Lower leg skin (tissue), 4 donors: ENCODE measurements around the gene GPC1. TPM values are rescaled to one million over a fixed set of nuclear protein-coding genes. Genes with fewer than 3 reads are reported as not detected.
A peak's percentile ranks its signal among the peaks of the same experiment; 100 is the strongest.

Source experiments
- DNase-seq, 2 donors: peaks; one replicate each; pipeline ENCODE4 v3.0.0-alpha.2; 2019; ENCODE audit warnings: low spot score in 2 of 2
- H3K4me3 ChIP-seq: fragments of 200-600 bp; sonication (generic); 2 replicates; pipeline ENCODE4 v1.5.1; 2017; ENCODE audit warnings: mild to moderate bottlenecking, low read depth; ENCODE audit not compliant: poor library complexity, severe bottlenecking
- CTCF ChIP-seq, 3 donors: fragments of 450-650 bp; IDR thresholded peaks; one replicate each; pipeline ENCODE4 v1.5.1; 2016; ENCODE audit warnings: antibody characterized with exemption in 3 of 3, mild to moderate bottlenecking in 3 of 3, moderate library complexity in 2 of 3
- POLR2A ChIP-seq, 2 donors: fragments of 450-650 bp; IDR thresholded peaks; one replicate each; pipeline ENCODE4 v1.6.1; 2016 to 2017; ENCODE audit warnings: antibody characterized with exemption in 2 of 2, mild to moderate bottlenecking in 1 of 2, moderate library complexity in 1 of 2
- WGBS, 2 donors: methylation state at CpG; one replicate each; pipeline ENCODE4 v1.1.5; 2018; 5-methylcytosine and 5-hydroxymethylcytosine counted together
- intact Hi-C: fragments of 100-400 bp; cut with DNase I; formaldehyde crosslinking; loops from one replicate; pipeline ENCODE4 v1.15.0; 2023; ENCODE audit warnings: low total_unique reads
- total RNA-seq, 4 donors: library from RNA; depleted of rRNA; stranded (reverse); fragments of >200 nt; gene quantifications; one replicate each; pipeline ENCODE4 v1.1.0, GENCODE V29; 2016

GPC1 gene
- total RNA-seq, 4 donors from 2014 or later: 87.6 to 145 (median 114) TPM

GRCh38 chr2:240460253-240460711 lies 24.8 kb downstream of the GPC1 start:
- 91 to 94% methylated on average over 12 to 16 of the region's 16 CpGs for WGBS, 2 donors
- no peak overlapping the region for H3K4me3 ChIP-seq
- no peak for TF ChIP-seq POLR2A (IDR thresholded peaks at IDR 0.05)
- TF ChIP-seq CTCF (IDR thresholded peaks at IDR 0.05): no peak
- intact Hi-C loops: no loop called here
- DNase-seq: peak in 1 of 2 donors; percentile 85

GRCh38 chr2:240460781-240461431 lies 25.4 kb downstream of the GPC1 start:
- TF ChIP-seq CTCF (IDR thresholded peaks at IDR 0.05) (no peak), POLR2A (IDR thresholded peaks at IDR 0.05) (no peak)

DNA sequence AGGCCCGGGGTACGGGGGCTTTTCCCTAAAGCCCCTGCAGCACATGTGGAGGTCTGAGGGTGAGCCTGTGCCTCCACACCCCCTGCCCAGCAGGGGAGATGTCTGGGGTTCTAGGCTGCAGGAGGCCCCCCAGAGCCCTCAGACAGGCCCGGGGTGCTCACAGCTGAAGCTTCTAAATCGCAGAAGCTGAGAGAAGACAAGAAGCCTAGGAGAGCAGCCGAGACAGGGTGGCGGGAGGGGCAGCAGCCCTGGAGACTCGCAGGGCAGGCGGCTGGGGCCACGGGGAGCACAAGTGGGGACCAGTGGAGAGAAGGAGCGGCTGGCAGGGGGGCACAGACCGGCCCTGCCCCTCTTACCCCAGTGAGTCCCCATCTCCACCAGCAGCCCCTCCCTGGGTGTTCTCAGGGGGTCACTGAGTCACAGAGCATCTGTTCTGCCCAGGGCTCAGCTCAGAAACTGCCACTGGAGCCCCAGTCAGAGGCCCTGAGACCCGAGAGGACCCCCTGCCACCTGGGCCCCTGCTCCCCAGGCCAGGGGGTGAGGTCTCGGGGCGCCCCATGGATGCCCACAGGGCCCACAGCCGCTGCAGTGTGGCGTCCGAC lies 26.1 kb downstream of the GPC1 start:
- TF ChIP-seq POLR2A (IDR thresholded peaks at IDR 0.05) (no peak), CTCF (IDR thresholded peaks at IDR 0.05) (no peak)
- intact Hi-C loops: no loop called here
- H3K4me3 ChIP-seq: no peak overlapping the region
- peak in 1 of 2 donors; percentile 77 for DNase-seq
- 83 to 89% methylated on average over 10 to 15 of the region's 17 CpGs for WGBS, 2 donors

More at GRCh38 chr2:240460781-240461431, 25.4 kb downstream of the GPC1 start:
- no peak overlapping the region for H3K4me3 ChIP-seq
- intact Hi-C loops: no loop called here
- WGBS, 2 donors: 84 to 92% methylated on average over 10 to 14 of the region's 16 CpGs
- DNase-seq: peak in 1 of 2 donors; percentile 76

DNA sequence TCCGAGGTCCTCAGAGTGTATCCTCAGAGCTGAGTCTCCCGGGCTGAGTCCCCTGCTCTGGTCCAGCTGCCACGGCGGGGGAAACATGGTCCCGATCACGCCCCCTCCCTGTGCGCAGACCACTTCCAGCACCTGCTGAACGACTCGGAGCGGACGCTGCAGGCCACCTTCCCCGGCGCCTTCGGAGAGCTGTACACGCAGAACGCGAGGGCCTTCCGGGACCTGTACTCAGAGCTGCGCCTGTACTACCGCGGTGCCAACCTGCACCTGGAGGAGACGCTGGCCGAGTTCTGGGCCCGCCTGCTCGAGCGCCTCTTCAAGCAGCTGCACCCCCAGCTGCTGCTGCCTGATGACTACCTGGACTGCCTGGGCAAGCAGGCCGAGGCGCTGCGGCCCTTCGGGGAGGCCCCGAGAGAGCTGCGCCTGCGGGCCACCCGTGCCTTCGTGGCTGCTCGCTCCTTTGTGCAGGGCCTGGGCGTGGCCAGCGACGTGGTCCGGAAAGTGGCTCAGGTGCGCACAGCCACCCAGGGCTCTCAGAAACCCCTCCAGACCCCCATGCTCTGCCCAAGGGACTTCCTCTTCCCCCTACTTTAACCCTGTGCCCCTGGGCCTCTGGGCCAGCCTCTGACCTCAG lies 26.7 kb downstream of the GPC1 start:
- H3K4me3 ChIP-seq: no peak overlapping the region
- peak in 1 of 2 donors; percentile 83 for DNase-seq
- no peak for TF ChIP-seq CTCF (IDR thresholded peaks at IDR 0.05)
- TF ChIP-seq POLR2A (IDR thresholded peaks at IDR 0.05): no peak
- 88 to 89% methylated on average over 29 to 33 of the region's 41 CpGs for WGBS, 2 donors
- intact Hi-C loops: no loop called here

GRCh38 chr2:240462707-240463273 lies 27.3 kb downstream of the GPC1 start:
- H3K4me3 ChIP-seq: no peak overlapping the region
- TF ChIP-seq POLR2A (IDR thresholded peaks at IDR 0.05) (no peak), CTCF (IDR thresholded peaks at IDR 0.05) (no peak)
- intact Hi-C loops: no loop called here
- DNase-seq: no peak
- 78 to 81% methylated on average over 14 to 16 of the region's 16 CpGs for WGBS, 2 donors
